ENCODE data around the gene CD83.

DNA sequence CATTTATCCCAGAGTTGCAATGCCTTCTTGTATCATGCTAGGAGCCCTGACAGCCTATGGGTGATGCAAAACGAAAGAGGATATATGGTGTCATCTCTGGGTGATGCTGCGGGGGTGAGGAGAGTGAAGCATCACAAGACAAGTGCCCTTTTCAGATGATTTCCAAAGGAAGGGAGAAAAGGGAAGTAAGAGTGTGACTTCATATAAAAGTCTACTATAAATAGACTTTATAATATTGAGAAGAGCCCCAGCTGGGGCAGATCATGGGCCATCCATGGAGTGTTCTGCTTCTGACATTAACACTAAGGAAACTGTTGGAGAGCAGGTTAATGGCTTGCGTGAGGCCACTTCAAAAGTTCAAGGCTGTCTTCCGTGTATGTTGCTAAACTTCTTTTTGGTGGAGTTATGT is 4.4 kb downstream of the CD83 start:
- TF ChIP-seq, protein P1, sequence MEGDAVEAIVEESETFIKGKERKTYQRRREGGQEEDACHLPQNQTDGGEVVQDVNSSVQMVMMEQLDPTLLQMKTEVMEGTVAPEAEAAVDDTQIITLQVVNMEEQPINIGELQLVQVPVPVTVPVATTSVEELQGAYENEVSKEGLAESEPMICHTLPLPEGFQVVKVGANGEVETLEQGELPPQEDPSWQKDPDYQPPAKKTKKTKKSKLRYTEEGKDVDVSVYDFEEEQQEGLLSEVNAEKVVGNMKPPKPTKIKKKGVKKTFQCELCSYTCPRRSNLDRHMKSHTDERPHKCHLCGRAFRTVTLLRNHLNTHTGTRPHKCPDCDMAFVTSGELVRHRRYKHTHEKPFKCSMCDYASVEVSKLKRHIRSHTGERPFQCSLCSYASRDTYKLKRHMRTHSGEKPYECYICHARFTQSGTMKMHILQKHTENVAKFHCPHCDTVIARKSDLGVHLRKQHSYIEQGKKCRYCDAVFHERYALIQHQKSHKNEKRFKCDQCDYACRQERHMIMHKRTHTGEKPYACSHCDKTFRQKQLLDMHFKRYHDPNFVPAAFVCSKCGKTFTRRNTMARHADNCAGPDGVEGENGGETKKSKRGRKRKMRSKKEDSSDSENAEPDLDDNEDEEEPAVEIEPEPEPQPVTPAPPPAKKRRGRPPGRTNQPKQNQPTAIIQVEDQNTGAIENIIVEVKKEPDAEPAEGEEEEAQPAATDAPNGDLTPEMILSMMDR (IDR thresholded peaks at IDR 0.05 in 4 of 5, conservative IDR thresholded peaks at IDR 0.05 in 1 of 5) = no peak
- no peak for TF ChIP-seq POLR2A (IDR thresholded peaks at IDR 0.05)

All from gastrocnemius medialis (tissue), 4 donors.